GM20000 (cell line): ENCODE results near the gene C4orf17.
"Not testable (repeated sequence)": the region's sequence is repeated elsewhere in the genome, so short reads cannot be mapped to it uniquely, and the experiment has no call there.

Source experiments
- DNase-seq: peaks from one replicate; pipeline ENCODE4 v3.0.0; 2012; ENCODE audit warnings: low spot score
- TF ChIP-seq, protein P1 (sequence below): IDR thresholded peaks from 2 replicates; pipeline ENCODE4 v1.5.1; 2012; ENCODE audit warnings: mild to moderate bottlenecking, control low read depth; ENCODE audit errors: extremely low read depth, missing control alignments

C4orf17 gene

DNA sequence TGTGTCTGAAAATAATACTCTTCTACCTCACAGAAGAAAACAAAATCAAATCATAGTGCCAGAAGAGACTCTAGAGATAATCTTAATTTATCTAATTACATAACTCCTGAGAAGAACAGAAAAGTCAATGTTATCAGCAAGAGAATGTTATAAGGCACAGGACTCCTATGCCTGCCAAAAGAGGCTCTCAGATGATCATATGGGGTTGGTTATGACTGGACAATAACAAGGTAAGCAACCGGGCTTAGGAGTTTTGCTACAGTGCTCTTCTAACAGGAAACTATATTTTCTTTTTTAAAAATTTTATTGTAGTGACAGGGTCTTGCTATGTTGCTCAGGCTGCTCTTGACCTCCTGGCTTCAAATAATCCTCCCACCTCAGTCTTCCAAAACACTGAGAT is 3.5 kb upstream of the C4orf17 start:
- no peak for DNase-seq
- TF ChIP-seq, protein P1, sequence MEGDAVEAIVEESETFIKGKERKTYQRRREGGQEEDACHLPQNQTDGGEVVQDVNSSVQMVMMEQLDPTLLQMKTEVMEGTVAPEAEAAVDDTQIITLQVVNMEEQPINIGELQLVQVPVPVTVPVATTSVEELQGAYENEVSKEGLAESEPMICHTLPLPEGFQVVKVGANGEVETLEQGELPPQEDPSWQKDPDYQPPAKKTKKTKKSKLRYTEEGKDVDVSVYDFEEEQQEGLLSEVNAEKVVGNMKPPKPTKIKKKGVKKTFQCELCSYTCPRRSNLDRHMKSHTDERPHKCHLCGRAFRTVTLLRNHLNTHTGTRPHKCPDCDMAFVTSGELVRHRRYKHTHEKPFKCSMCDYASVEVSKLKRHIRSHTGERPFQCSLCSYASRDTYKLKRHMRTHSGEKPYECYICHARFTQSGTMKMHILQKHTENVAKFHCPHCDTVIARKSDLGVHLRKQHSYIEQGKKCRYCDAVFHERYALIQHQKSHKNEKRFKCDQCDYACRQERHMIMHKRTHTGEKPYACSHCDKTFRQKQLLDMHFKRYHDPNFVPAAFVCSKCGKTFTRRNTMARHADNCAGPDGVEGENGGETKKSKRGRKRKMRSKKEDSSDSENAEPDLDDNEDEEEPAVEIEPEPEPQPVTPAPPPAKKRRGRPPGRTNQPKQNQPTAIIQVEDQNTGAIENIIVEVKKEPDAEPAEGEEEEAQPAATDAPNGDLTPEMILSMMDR: no peak

DNA sequence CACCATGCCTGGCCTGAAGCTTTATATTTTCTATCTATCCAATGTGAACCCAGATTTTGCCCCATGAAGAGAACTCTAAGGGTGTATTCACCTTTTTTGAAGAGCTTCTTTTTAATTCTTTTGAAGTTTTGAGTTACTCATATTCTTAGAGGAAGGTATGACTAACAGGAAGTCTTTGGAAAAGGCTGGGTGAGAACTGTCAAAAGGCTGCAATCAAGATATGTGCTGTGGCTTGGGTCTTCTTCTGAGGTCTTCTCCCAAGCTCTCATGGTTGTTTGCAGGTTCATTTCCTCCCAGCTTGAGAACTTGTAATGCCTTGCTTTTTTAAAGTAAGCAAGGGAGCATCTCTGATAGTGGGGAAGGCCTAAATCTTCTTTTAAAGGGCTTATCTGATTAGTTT is 3.1 kb upstream of the C4orf17 start:
- DNase-seq: no peak

DNA sequence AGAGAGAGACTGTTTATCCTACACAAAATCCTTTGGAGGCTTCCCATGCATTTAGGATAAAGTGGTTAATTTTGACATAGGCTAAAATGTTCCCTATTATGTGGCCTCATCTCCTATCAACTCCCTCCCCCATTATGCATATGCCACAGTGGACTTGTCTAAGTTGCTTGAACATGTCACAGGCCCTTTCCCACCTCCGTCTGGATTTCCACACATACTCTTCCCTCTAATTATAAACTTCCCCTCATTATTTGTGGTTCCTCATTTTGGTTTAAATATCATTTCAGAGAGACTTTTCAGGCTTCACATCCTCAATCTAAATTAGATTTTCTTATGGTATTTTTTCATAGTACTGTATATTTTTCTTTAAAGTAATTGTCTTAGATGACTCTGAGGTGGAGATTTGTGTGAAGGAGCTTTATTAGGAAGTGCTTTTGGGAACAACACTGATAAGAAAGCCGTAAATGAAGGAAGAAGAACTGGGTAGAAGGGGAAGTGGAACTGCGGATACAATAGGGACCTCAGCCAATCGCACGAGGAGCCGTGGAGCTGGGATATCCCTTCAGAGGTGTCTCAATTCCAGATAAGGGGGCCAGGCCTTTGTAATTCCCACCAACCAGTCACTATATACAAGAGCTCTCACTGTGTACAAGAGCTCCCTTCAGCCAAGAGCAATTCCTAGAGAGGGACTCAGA is 7.9 kb downstream of the C4orf17 start:
- no peak for DNase-seq
- TF ChIP-seq, protein P1: no peak

More for the DNA sequence above, 3.1 kb upstream of the C4orf17 start:
- TF ChIP-seq, protein P1: no peak

DNA sequence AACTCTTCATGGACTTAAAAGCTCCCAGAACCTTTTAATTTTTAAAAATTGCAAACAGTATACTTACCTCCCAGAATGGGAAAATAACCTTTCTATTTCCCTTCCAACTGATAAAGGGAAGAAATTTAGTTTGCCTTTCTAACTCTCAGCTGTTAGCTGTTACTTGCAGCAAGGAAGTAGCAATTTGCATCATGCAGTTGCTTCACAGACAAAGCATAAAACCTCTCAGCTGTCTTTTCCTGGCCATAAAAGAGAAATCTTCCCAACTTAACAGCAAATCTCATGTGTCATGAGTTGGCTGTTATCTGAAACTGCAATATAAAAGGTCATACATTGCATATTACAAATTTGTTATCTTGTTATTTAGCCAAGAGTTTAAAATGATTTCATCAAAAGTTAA is 18.4 kb downstream of the C4orf17 start:
- TF ChIP-seq, protein P1: no peak

DNA sequence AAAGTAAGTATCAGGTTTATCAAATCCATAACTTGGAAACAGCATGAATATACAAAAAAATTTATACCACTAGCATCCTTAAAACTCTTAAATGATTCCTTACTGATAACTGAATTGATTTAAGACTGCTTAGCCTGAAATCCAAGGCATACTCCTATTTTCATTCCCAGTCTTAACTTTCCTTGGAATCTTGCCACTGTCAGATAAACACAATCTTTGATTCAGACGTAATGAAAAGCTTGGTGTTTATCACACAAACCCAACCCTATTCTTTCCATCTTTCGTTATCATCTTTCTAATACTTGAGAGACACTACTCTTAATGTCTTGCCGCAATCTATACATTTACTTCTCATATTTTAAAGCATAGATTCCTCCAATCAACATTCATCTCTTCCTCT is 19.1 kb downstream of the C4orf17 start:
- TF ChIP-seq, protein P1: no peak
- DNase-seq: no peak

More for the DNA sequence above, 18.4 kb downstream of the C4orf17 start:
- no peak for DNase-seq

DNA sequence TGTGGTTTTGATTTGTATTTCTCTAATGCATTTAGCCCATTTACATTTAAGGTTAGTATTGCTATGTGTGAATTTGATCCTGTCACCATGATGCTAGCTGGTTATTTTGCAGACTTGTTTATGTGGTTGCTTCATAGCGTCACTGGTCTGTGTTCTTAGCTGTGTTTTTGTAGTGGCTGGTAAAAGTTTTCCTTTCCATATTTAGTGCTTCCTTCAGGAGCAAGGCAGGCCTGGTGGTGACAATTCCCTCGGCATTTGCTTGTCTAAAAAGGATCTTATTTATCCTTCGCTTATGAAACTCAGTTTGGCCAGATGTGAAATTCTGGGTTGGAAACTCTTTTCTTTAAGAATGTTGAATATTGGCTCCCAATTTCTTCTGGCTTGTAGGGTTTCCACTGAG is 23.9 kb downstream of the C4orf17 start:
- not testable (repeated sequence) for DNase-seq

DNA sequence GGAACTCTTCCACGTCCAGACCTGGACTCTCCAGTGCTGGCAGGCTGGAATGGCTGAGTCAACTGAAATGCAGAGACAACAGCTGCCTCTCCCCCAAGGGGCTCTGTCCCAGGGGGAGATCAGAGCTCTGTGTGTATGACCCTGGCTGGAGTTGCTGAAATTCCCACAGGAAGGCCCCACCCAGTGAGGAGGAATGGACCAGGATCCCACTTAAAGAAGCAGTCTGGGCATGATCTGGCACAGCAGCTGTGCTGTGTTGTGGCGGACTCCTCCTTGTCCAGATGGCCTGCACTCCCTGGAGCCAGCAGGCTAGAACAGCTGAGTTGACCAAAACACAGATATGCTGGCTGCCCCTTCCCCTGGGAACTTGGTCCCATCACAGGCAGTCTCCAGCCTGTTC is 25.4 kb downstream of the C4orf17 start:
- DNase-seq: no peak
- TF ChIP-seq, protein P1: no peak

DNA sequence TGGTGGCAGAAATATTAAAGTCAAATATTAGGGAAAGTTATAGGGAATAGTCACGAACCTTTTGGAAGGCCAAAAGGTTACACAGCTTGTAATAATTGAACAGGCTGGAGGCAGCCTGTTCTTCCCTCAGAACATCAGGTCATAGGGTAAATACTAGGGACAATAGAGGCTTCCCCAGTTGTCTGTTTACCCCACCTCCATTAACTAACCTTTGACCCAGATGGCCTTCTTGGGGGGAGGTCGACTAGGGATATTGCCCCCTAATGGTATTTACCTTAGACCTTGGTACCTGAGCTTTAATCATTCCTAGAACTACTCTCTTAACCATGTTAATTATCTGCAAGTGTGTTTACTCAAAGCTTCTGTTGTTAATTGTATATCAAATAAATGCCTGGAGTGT is 26.0 kb downstream of the C4orf17 start:
- no peak for DNase-seq
- TF ChIP-seq, protein P1: no peak
